AG04450 (cell line): ENCODE measurements around the gene TAF4. TPM values are rescaled to one million over a fixed set of nuclear protein-coding genes. Genes with fewer than 3 reads are reported as not detected.

ENCODE experiments used
- CTCF ChIA-PET: fragments of 300-600, 350-600 bp; formaldehyde crosslinking; extraction: SDS; loops from one replicate; lab custom pipeline; 2022; ENCODE audit warnings: antibody characterized with exemption, inconsistent platforms; lab: Charles Lee
- POLR2A ChIA-PET: fragments of 350-600 bp; formaldehyde crosslinking; extraction: SDS; loops from one replicate; lab custom pipeline; 2021; ENCODE audit warnings: antibody characterized with exemption, inconsistent platforms; lab: Yijun Ruan, JAX
- DNase-seq: peaks from one replicate; pipeline ENCODE4 v3.0.0-alpha.2; 2011; ENCODE audit warnings: low read depth, low spot score
- H3K27ac ChIP-seq: one replicate; pipeline ENCODE4 v1.5.1; 2012; ENCODE audit warnings: low read depth, low read length, control low read depth
- H3K27me3 ChIP-seq: one replicate; pipeline ENCODE4 v1.6.0; 2012; ENCODE audit warnings: low read length; ENCODE audit not compliant: control insufficient read depth, insufficient read depth
- H3K4me3 ChIP-seq: 2 replicates; pipeline ENCODE4 v1.5.1; 2011; ENCODE audit warnings: mild to moderate bottlenecking, low read depth, low read length, control low read depth
- H3K9me3 ChIP-seq: 2 replicates; pipeline ENCODE4 v1.5.1; 2012; ENCODE audit warnings: low read length; ENCODE audit not compliant: control insufficient read depth, insufficient read depth
- CTCF ChIP-seq: IDR thresholded peaks from 2 replicates; pipeline ENCODE4 v1.5.1; 2011; ENCODE audit warnings: low read depth, low read length, control low read depth, inconsistent platforms
- polyA plus RNA-seq: library from polyadenylated mRNA; depleted of rRNA; stranded (reverse); fragments of >200 nt; gene quantifications from 2 replicates; pipeline ENCODE4 v1.2.3, GENCODE V29; 2011

TAF4 gene
- polyA plus RNA-seq, 1 experiment, result 2.7 TPM

- Histone ChIP-seq H3K4me3 (no peak overlapping the region), H3K9me3 (peaks cover 80% of the 10 kb centered on the region), H3K27me3 (peaks cover 3% of the 10 kb centered on the region), H3K27ac (no peak overlapping the region)
- ChIA-PET POLR2A (no interaction called here), CTCF (interaction anchor here (0.7 kb wide), 1 partner anchor 18 kb away, joined by 3 read pairs; no protein-coding TSS in a partner anchor)
- TF ChIP-seq CTCF, result no peak
- no peak for DNase-seq
Measured at GRCh38 chr20:62104791-62105345, 39.2 kb upstream of the TAF4 start.

DNA sequence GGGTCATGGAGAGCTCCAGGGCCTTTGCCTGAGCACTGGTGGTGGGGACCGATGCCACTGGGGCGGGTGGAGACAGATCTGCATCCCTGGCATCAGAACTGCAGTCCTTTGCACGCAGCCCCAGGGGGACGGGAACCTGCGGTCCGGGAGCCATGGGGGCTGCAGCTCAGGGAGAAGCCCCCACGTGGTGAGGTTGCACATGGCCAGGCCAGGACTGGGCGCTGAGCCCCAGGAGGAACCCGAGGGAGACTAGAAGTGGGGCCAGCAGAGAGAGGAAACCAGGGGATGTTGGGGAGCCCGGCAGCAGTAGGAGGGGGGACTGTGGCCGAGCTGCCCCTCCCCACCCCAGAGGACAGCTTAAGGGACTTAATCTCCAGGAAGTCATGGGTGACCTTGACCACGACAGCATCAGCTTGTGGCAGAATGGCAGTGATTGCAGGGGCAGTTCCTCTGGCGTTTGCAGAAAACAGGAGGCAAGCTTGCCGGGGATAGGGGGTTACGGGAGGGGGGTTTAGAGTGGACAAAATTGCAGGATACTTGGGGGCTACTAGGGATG is 38.6 kb upstream of the TAF4 start:
- Histone ChIP-seq H3K9me3 (peaks cover 82% of the 10 kb centered on the region), H3K27me3 (peaks cover 4% of the 10 kb centered on the region), H3K27ac (no peak overlapping the region), H3K4me3 (no peak overlapping the region)
- POLR2A ChIA-PET, result no interaction called here
- CTCF ChIA-PET, result interaction anchor here (0.7 kb wide), 1 partner anchor 18 kb away, joined by 3 read pairs; no protein-coding TSS in a partner anchor
- no peak for TF ChIP-seq CTCF
- no peak for DNase-seq

DNA sequence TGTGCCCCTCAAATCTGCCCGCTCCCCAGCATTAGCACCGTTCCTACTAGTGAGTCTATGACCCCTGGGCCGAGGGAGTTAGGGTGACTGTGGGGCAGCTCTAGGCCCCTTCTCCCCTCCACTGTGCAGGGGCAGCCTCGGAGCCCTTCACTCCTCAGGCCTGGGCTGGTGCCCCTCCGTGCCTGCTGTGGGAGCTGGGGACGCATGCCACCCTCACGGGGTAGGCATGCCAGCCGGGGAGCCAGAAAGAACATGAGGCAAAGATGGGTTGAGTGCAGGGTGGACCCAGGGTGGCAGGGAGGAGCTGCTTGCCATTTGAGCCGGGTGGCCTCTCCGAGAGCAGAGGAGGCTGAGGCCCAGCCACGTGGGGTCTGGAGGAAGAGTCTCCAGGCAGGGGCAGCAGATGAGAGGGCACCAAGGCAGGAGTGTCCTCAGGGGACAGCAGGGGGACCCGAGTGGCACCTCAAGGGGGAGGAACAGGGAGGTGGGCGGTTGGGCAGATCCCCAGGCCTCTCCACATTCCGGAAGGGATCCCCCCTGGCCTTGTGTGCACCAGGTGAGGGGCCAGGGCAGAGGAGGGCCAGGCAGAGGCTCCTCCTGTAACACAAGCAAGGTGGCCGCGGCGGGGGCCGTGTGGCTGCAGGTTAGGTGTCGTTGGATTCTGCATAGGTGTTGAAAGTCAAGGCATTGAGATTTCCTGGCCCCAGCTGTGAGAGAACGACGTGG is 38.0 kb upstream of the TAF4 start:
- ChIA-PET POLR2A (no interaction called here), CTCF (interaction anchor here (0.7 kb wide), 1 partner anchor 17 kb away, joined by 3 read pairs; no protein-coding TSS in a partner anchor)
- no peak for DNase-seq

DNA sequence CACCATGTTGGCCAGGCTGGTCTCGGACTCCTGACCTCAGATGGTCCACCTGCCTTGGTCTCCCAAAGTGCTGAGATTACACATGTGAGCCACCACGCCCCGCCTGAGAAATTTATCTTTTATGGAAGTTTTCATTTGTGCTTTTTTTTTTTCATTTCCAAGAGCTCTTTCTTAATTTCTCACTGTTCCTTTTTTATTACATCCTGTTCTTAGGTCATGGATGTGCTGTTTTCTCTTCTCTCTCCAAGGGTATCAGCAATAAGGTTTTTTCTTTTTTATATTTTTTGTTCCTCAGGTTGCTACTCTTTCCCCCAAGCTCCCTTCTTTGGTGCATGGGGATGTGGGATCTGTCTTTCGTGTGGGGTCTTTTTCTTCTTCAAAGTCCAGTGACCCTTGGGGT is 35.4 kb upstream of the TAF4 start:
- DNase-seq, result no peak
- Histone ChIP-seq H3K4me3 (no peak overlapping the region), H3K9me3 (peaks cover 84% of the 10 kb centered on the region), H3K27me3 (peaks cover 6% of the 10 kb centered on the region), H3K27ac (no peak overlapping the region)
- ChIA-PET POLR2A (interaction anchor here (1.2 kb wide), 1 partner anchor 20 kb away, joined by 4 read pairs; no protein-coding TSS in a partner anchor), CTCF (no interaction called here)
- TF ChIP-seq CTCF, result no peak

More for the DNA sequence above, 38.0 kb upstream of the TAF4 start:
- H3K27ac ChIP-seq, result no peak overlapping the region
- no peak for TF ChIP-seq CTCF
- H3K27me3 ChIP-seq, result peaks cover 4% of the 10 kb centered on the region
- no peak overlapping the region for H3K4me3 ChIP-seq
- peaks cover 87% of the 10 kb centered on the region for H3K9me3 ChIP-seq

DNA sequence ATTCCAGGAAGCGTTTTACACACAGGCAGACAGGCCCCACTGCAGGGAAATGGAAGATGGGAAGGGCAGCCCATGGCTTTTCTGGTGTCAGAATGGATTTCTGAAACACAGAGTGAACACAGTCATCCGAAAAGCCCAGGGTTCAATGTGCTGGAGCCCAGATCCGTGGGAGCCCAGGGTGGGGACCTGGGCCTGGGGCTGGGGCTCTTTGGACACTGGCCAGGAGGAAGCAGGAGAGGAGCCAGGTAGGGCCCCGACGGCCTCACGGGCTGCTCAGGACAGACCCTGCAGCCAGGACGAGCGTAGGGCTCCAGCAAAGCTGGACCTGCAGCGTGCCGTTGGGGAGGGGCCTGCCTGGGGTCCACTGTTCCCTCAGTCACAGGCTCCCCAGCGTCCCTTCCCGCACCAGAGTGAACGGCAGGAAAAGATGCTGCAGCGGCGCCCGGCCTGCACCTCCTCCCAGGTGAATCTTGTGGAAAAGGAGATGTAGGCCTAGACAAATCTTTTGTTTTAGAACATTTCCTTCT is 32.3 kb upstream of the TAF4 start:
- no peak for TF ChIP-seq CTCF
- ChIA-PET POLR2A (no interaction called here), CTCF (no interaction called here)
- no peak for DNase-seq
- H3K27me3 ChIP-seq, result peaks cover 6% of the 10 kb centered on the region
- no peak overlapping the region for H3K4me3 ChIP-seq
- H3K27ac ChIP-seq, result no peak overlapping the region
- H3K9me3 ChIP-seq, result peaks cover 63% of the 10 kb centered on the region
